ENCODE data around the gene CARD10.
A peak's percentile ranks its signal among the peaks of the same experiment; 100 is the strongest.

CARD10 gene

GRCh38 chr22:37502342-37503182 is 16.7 kb downstream of the CARD10 start:
- H3K36me3 Mint-ChIP-seq = no peaks in the 10 kb centered on the region
- H3K4me3 Mint-ChIP-seq = no peak overlapping the region
- H3K4me1 Mint-ChIP-seq = peaks cover 13% of the 10 kb centered on the region
- no peaks in the 10 kb centered on the region for H3K27me3 Mint-ChIP-seq
- no peaks in the 10 kb centered on the region for H3K9me3 Mint-ChIP-seq
- H3K27ac Mint-ChIP-seq = no peak overlapping the region

- no peaks in the 10 kb centered on the region for H3K9me3 Mint-ChIP-seq
- peaks cover 13% of the 10 kb centered on the region for H3K4me1 Mint-ChIP-seq
- H3K27ac Mint-ChIP-seq = no peak overlapping the region
- H3K36me3 Mint-ChIP-seq = no peaks in the 10 kb centered on the region
- peak overlapping the region; percentile 36 for H3K4me3 Mint-ChIP-seq
- H3K27me3 Mint-ChIP-seq = no peaks in the 10 kb centered on the region
Observed at GRCh38 chr22:37501610-37502341, 17.4 kb downstream of the CARD10 start.

GRCh38 chr22:37500745-37501609 is 18.2 kb downstream of the CARD10 start:
- Mint-ChIP-seq H3K4me1 (peaks cover 13% of the 10 kb centered on the region), H3K4me3 (no peak overlapping the region), H3K9me3 (no peaks in the 10 kb centered on the region), H3K36me3 (no peaks in the 10 kb centered on the region), H3K27me3 (no peaks in the 10 kb centered on the region), H3K27ac (no peak overlapping the region)

GRCh38 chr22:37499789-37500540 is 19.2 kb downstream of the CARD10 start:
- H3K27me3 Mint-ChIP-seq = no peaks in the 10 kb centered on the region
- no peak overlapping the region for H3K27ac Mint-ChIP-seq
- H3K9me3 Mint-ChIP-seq = no peaks in the 10 kb centered on the region
- no peak overlapping the region for H3K4me3 Mint-ChIP-seq
- peaks cover 13% of the 10 kb centered on the region for H3K4me1 Mint-ChIP-seq
- H3K36me3 Mint-ChIP-seq = no peaks in the 10 kb centered on the region

- no peak overlapping the region for H3K27ac Mint-ChIP-seq
- no peaks in the 10 kb centered on the region for H3K36me3 Mint-ChIP-seq
- no peaks in the 10 kb centered on the region for H3K9me3 Mint-ChIP-seq
- H3K4me3 Mint-ChIP-seq = no peak overlapping the region
- peaks cover 13% of the 10 kb centered on the region for H3K4me1 Mint-ChIP-seq
- H3K27me3 Mint-ChIP-seq = no peaks in the 10 kb centered on the region
Observed at GRCh38 chr22:37499027-37499707, 20.0 kb downstream of the CARD10 start.

GRCh38 chr22:37498289-37498909 is 20.8 kb downstream of the CARD10 start:
- H3K4me1 Mint-ChIP-seq = peaks cover 18% of the 10 kb centered on the region
- no peak overlapping the region for H3K27ac Mint-ChIP-seq
- no peaks in the 10 kb centered on the region for H3K27me3 Mint-ChIP-seq
- no peak overlapping the region for H3K4me3 Mint-ChIP-seq
- no peaks in the 10 kb centered on the region for H3K9me3 Mint-ChIP-seq
- no peaks in the 10 kb centered on the region for H3K36me3 Mint-ChIP-seq

- Mint-ChIP-seq H3K9me3 (no peaks in the 10 kb centered on the region), H3K36me3 (no peaks in the 10 kb centered on the region), H3K27ac (no peak overlapping the region), H3K4me3 (no peak overlapping the region), H3K4me1 (peaks cover 21% of the 10 kb centered on the region), H3K27me3 (no peaks in the 10 kb centered on the region)
Observed at GRCh38 chr22:37497062-37497599, 22.1 kb downstream of the CARD10 start.

- peaks cover 18% of the 10 kb centered on the region for H3K4me1 Mint-ChIP-seq
- H3K27ac Mint-ChIP-seq = no peak overlapping the region
- no peak overlapping the region for H3K4me3 Mint-ChIP-seq
- H3K27me3 Mint-ChIP-seq = no peaks in the 10 kb centered on the region
- no peaks in the 10 kb centered on the region for H3K9me3 Mint-ChIP-seq
- no peaks in the 10 kb centered on the region for H3K36me3 Mint-ChIP-seq
Observed at GRCh38 chr22:37496651-37497050, 22.6 kb downstream of the CARD10 start.

- Mint-ChIP-seq H3K4me3 (no peak overlapping the region), H3K36me3 (no peaks in the 10 kb centered on the region), H3K27ac (no peak overlapping the region), H3K9me3 (no peaks in the 10 kb centered on the region), H3K27me3 (no peaks in the 10 kb centered on the region), H3K4me1 (peaks cover 40% of the 10 kb centered on the region)
Observed at GRCh38 chr22:37493979-37494378, 25.2 kb downstream of the CARD10 start.

GRCh38 chr22:37492428-37493344 is 26.5 kb downstream of the CARD10 start:
- Mint-ChIP-seq H3K4me3 (no peak overlapping the region), H3K27me3 (no peaks in the 10 kb centered on the region), H3K36me3 (no peaks in the 10 kb centered on the region), H3K4me1 (peaks cover 51% of the 10 kb centered on the region), H3K9me3 (no peaks in the 10 kb centered on the region), H3K27ac (peak overlapping the region; percentile 42)

- Mint-ChIP-seq H3K27me3 (no peaks in the 10 kb centered on the region), H3K4me3 (no peak overlapping the region), H3K9me3 (no peaks in the 10 kb centered on the region), H3K36me3 (no peaks in the 10 kb centered on the region), H3K27ac (no peak overlapping the region), H3K4me1 (peaks cover 60% of the 10 kb centered on the region)
Observed at GRCh38 chr22:37491559-37492427, 27.4 kb downstream of the CARD10 start.

GRCh38 chr22:37491106-37491505 is 28.1 kb downstream of the CARD10 start:
- peak overlapping the region; percentile 74 for H3K27ac Mint-ChIP-seq

More at GRCh38 chr22:37491106-37491505, 28.1 kb downstream of the CARD10 start:
- Mint-ChIP-seq H3K36me3 (no peaks in the 10 kb centered on the region), H3K27me3 (no peaks in the 10 kb centered on the region), H3K9me3 (no peaks in the 10 kb centered on the region), H3K4me1 (peaks cover 65% of the 10 kb centered on the region), H3K4me3 (no peak overlapping the region)

Measured in activated naive CD4-positive, alpha-beta T cell treated with anti-CD3 and anti-CD28 coated beads, Interleukin-2, amount 50 U/mL, for 24 hours (primary cell).